ENCODE results near the gene LMTK3.

Gene LMTK3

GRCh38 chr19:48480558-48481500 is 30.8 kb downstream of the LMTK3 start:
- H3K36me3 ChIP-seq (ENCODE audit: control insufficient read depth, low read depth, low read length), result peaks cover 37% of the 10 kb centered on the region
- H3K27me3 ChIP-seq (ENCODE audit: control insufficient read depth, insufficient read depth, low read length), result no peaks in the 10 kb centered on the region
- H3K9me3 ChIP-seq (ENCODE audit: control insufficient read depth, low read depth, low read length), result no peaks in the 10 kb centered on the region
- H3K27ac ChIP-seq (ENCODE audit: low read length), result no peak overlapping the region
- no peak overlapping the region for H3K9ac ChIP-seq (ENCODE audit: low read length)
- H3K4me1 ChIP-seq (ENCODE audit: control insufficient read depth, low read depth, low read length), result no peaks in the 10 kb centered on the region
- H3K4me3 ChIP-seq (ENCODE audit: low read length), result no peak overlapping the region

GRCh38 chr19:48480183-48480557 is 31.5 kb downstream of the LMTK3 start:
- Histone ChIP-seq H3K27ac (ENCODE audit: low read length) (no peak overlapping the region), H3K36me3 (ENCODE audit: control insufficient read depth, low read depth, low read length) (peaks cover 43% of the 10 kb centered on the region), H3K4me3 (ENCODE audit: low read length) (no peak overlapping the region), H3K9ac (ENCODE audit: low read length) (no peak overlapping the region), H3K9me3 (ENCODE audit: control insufficient read depth, low read depth, low read length) (no peaks in the 10 kb centered on the region), H3K27me3 (ENCODE audit: control insufficient read depth, insufficient read depth, low read length) (no peaks in the 10 kb centered on the region), H3K4me1 (ENCODE audit: control insufficient read depth, low read depth, low read length) (no peaks in the 10 kb centered on the region)

GRCh38 chr19:48479686-48480085 is 31.9 kb downstream of the LMTK3 start:
- Histone ChIP-seq H3K36me3 (ENCODE audit: control insufficient read depth, low read depth, low read length) (peaks cover 48% of the 10 kb centered on the region), H3K4me3 (ENCODE audit: low read length) (no peak overlapping the region), H3K9ac (ENCODE audit: low read length) (no peak overlapping the region), H3K27ac (ENCODE audit: low read length) (no peak overlapping the region), H3K4me1 (ENCODE audit: control insufficient read depth, low read depth, low read length) (no peaks in the 10 kb centered on the region), H3K9me3 (ENCODE audit: control insufficient read depth, low read depth, low read length) (no peaks in the 10 kb centered on the region), H3K27me3 (ENCODE audit: control insufficient read depth, insufficient read depth, low read length) (no peaks in the 10 kb centered on the region)

- Histone ChIP-seq H3K36me3 (ENCODE audit: control insufficient read depth, low read depth, low read length) (peaks cover 58% of the 10 kb centered on the region), H3K4me1 (ENCODE audit: control insufficient read depth, low read depth, low read length) (no peaks in the 10 kb centered on the region), H3K27ac (ENCODE audit: low read length) (no peak overlapping the region), H3K4me3 (ENCODE audit: low read length) (no peak overlapping the region), H3K27me3 (ENCODE audit: control insufficient read depth, insufficient read depth, low read length) (no peaks in the 10 kb centered on the region), H3K9me3 (ENCODE audit: control insufficient read depth, low read depth, low read length) (no peaks in the 10 kb centered on the region), H3K9ac (ENCODE audit: low read length) (no peak overlapping the region)
Observed at GRCh38 chr19:48478339-48479256, 33.0 kb downstream of the LMTK3 start.

GRCh38 chr19:48477698-48478338 is 33.8 kb downstream of the LMTK3 start:
- H3K9me3 ChIP-seq (ENCODE audit: control insufficient read depth, low read depth, low read length), result no peaks in the 10 kb centered on the region
- no peaks in the 10 kb centered on the region for H3K27me3 ChIP-seq (ENCODE audit: control insufficient read depth, insufficient read depth, low read length)
- no peak overlapping the region for H3K9ac ChIP-seq (ENCODE audit: low read length)
- no peaks in the 10 kb centered on the region for H3K4me1 ChIP-seq (ENCODE audit: control insufficient read depth, low read depth, low read length)
- H3K4me3 ChIP-seq (ENCODE audit: low read length), result no peak overlapping the region
- H3K27ac ChIP-seq (ENCODE audit: low read length), result no peak overlapping the region
- peaks cover 66% of the 10 kb centered on the region for H3K36me3 ChIP-seq (ENCODE audit: control insufficient read depth, low read depth, low read length)

DNA sequence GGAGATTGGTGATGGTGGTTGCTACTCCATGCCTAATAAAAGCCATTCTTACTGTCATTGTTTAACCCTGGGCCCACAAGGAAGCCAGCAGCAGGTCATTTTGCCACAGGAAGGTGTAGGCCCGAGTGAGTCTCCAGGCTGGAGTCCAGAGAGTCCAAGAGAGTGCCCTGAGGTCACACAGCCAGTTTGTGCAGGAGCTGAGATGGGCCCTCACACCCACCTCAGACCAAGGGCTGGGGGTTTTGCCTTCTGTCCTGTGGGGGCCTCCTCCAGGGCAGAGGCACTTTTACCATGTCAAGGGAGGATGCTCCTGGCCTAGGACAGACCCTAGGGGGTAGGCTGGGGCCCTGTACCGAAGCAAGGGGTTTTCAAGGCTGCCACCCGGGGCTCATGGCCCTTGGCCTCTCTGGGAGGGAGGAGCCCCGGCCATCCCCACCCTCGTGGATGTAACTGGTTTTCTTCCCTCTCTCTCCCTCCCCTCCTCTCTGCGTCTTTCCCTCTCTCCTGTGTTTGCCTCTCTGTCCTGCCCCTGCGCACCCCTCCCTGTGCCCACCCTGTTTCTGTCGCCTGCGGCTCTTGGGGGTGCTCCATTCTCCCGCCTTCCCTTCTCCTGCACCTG is 34.5 kb downstream of the LMTK3 start:
- Histone ChIP-seq H3K36me3 (ENCODE audit: control insufficient read depth, low read depth, low read length) (peaks cover 72% of the 10 kb centered on the region), H3K9me3 (ENCODE audit: control insufficient read depth, low read depth, low read length) (no peaks in the 10 kb centered on the region), H3K27ac (ENCODE audit: low read length) (no peak overlapping the region), H3K9ac (ENCODE audit: low read length) (no peak overlapping the region), H3K27me3 (ENCODE audit: control insufficient read depth, insufficient read depth, low read length) (no peaks in the 10 kb centered on the region), H3K4me1 (ENCODE audit: control insufficient read depth, low read depth, low read length) (no peaks in the 10 kb centered on the region), H3K4me3 (ENCODE audit: low read length) (no peak overlapping the region)

- Histone ChIP-seq H3K9ac (ENCODE audit: low read length) (no peak overlapping the region), H3K4me3 (ENCODE audit: low read length) (no peak overlapping the region), H3K27ac (ENCODE audit: low read length) (no peak overlapping the region), H3K36me3 (ENCODE audit: control insufficient read depth, low read depth, low read length) (peaks cover 81% of the 10 kb centered on the region), H3K9me3 (ENCODE audit: control insufficient read depth, low read depth, low read length) (no peaks in the 10 kb centered on the region), H3K27me3 (ENCODE audit: control insufficient read depth, insufficient read depth, low read length) (no peaks in the 10 kb centered on the region), H3K4me1 (ENCODE audit: control insufficient read depth, low read depth, low read length) (no peaks in the 10 kb centered on the region)
Observed at GRCh38 chr19:48476176-48476575, 35.5 kb downstream of the LMTK3 start.

GRCh38 chr19:48475369-48476068 is 36.1 kb downstream of the LMTK3 start:
- no peak overlapping the region for H3K27ac ChIP-seq (ENCODE audit: low read length)

DNA sequence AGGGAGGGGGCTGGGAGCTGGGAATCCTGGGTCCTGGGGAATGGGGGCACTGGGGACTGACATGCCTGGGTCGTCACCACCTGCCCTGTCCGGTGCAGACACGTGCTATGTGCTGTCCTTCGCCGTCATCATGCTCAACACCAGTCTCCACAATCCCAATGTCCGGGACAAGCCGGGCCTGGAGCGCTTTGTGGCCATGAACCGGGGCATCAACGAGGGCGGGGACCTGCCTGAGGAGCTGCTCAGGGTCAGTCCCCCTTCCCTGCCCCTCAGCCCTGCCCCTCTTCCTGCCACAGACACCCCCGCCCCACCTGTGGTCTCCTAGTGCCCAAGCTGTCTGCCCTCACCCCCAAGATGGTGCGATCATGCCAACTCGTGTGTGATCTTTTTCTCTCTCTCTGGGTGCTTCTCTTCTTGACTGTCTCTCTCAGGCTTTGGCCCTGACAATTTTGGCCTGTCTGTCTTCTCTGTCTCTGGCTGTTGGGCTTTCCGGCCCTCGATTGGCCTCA is 37.5 kb downstream of the LMTK3 start:
- Histone ChIP-seq H3K9ac (ENCODE audit: low read length) (no peak overlapping the region), H3K36me3 (ENCODE audit: control insufficient read depth, low read depth, low read length) (peaks cover 80% of the 10 kb centered on the region), H3K27ac (ENCODE audit: low read length) (no peak overlapping the region)

More at GRCh38 chr19:48475369-48476068, 36.1 kb downstream of the LMTK3 start:
- Histone ChIP-seq H3K9me3 (ENCODE audit: control insufficient read depth, low read depth, low read length) (no peaks in the 10 kb centered on the region), H3K27me3 (ENCODE audit: control insufficient read depth, insufficient read depth, low read length) (no peaks in the 10 kb centered on the region), H3K4me1 (ENCODE audit: control insufficient read depth, low read depth, low read length) (no peaks in the 10 kb centered on the region), H3K36me3 (ENCODE audit: control insufficient read depth, low read depth, low read length) (peaks cover 84% of the 10 kb centered on the region), H3K9ac (ENCODE audit: low read length) (no peak overlapping the region), H3K4me3 (ENCODE audit: low read length) (no peak overlapping the region)

DNA sequence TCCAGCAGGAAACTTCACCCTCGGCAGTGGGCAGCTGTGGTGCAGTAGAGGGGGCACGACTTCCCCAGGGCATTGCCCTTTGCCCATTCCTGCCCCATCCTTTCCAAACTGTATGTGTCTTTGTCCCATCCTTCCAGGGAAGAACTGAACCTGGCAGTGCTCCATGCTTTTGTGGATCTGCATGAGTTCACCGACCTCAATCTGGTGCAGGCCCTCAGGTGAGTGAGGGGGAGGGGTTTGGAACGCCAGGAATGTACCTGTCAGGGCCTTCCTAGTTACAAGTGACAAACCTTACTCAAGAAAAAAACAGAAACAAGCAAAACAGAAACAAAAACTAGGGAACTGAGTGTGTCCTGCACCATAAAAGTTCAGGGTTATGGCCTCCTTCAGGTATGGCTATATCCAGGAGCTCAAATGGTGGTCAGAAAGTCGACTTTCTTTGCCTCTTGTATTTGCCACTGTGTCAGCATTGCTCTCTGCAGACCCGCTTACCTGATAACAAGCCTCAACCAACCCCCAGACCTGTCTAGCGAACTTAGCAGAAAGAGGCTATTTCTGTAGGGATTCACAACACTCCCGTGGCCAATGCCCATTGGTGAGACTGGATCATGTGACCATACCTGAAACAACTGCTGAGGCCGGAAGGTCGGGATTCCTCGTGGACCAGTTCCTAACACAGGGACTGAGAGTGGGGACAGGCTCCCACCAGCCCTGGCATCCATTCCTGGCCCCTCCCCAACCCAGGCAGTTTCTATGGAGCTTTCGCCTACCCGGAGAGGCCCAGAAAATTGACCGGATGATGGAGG is 38.3 kb downstream of the LMTK3 start:
- Histone ChIP-seq H3K4me1 (ENCODE audit: control insufficient read depth, low read depth, low read length) (peaks cover 2% of the 10 kb centered on the region), H3K27me3 (ENCODE audit: control insufficient read depth, insufficient read depth, low read length) (no peaks in the 10 kb centered on the region), H3K36me3 (ENCODE audit: control insufficient read depth, low read depth, low read length) (peaks cover 76% of the 10 kb centered on the region), H3K9me3 (ENCODE audit: control insufficient read depth, low read depth, low read length) (no peaks in the 10 kb centered on the region), H3K27ac (ENCODE audit: low read length) (no peak overlapping the region), H3K9ac (ENCODE audit: low read length) (no peak overlapping the region), H3K4me3 (ENCODE audit: low read length) (no peak overlapping the region)

More for the DNA sequence above, 37.5 kb downstream of the LMTK3 start:
- Histone ChIP-seq H3K4me3 (ENCODE audit: low read length) (no peak overlapping the region), H3K4me1 (ENCODE audit: control insufficient read depth, low read depth, low read length) (no peaks in the 10 kb centered on the region), H3K9me3 (ENCODE audit: control insufficient read depth, low read depth, low read length) (no peaks in the 10 kb centered on the region), H3K27me3 (ENCODE audit: control insufficient read depth, insufficient read depth, low read length) (no peaks in the 10 kb centered on the region)
